Jurkat, Clone E6-1 (cell line): ENCODE measurements around the gene LAD1.
A peak's percentile ranks its signal among the peaks of the same experiment; 100 is the strongest.

ENCODE experiments used
- DNase-seq: peaks from one replicate; pipeline ENCODE4 v3.0.0-alpha.2; 2011; ENCODE audit warnings: low read depth, low spot score
- H3K4me3 ChIP-seq: 2 replicates; pipeline ENCODE4 v1.5.1; 2011; ENCODE audit warnings: mild to moderate bottlenecking, low read length, control low read depth, moderate library complexity

LAD1 gene

GRCh38 chr1:201356236-201356635 lies 42.9 kb downstream of the LAD1 start:
- no peak overlapping the region for H3K4me3 ChIP-seq
- no peak for DNase-seq

- DNase-seq, result no peak
- no peak overlapping the region for H3K4me3 ChIP-seq
These were observed 43.7 kb downstream of the LAD1 start for GRCh38 chr1:201355471-201355870.

DNA sequence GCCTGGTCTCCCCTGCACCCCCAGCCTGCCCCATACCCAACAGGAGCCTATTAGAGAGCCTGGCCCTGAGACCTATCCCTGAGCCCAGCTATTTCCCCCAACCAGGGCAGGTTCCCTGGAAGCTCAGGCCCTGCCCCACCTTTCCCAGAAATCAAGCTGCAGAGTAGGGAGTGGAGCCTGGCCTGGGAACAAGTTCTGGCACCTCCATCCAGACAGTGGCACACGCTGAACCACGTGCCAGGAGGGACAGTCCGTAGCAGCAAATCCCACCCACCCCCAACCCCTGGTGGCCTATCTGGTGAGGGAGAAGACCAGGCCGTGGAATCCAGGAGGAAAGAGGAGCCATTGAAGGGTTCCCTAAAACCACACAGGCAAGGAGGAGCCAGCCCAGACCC lies 44.2 kb downstream of the LAD1 start:
- no peak overlapping the region for H3K4me3 ChIP-seq
- DNase-seq, result no peak

GRCh38 chr1:201354151-201354900 lies 44.8 kb downstream of the LAD1 start:
- no peak overlapping the region for H3K4me3 ChIP-seq
- DNase-seq, result no peak

- DNase-seq, result no peak
- no peak overlapping the region for H3K4me3 ChIP-seq
These were observed 45.8 kb downstream of the LAD1 start for GRCh38 chr1:201353186-201353940.

DNA sequence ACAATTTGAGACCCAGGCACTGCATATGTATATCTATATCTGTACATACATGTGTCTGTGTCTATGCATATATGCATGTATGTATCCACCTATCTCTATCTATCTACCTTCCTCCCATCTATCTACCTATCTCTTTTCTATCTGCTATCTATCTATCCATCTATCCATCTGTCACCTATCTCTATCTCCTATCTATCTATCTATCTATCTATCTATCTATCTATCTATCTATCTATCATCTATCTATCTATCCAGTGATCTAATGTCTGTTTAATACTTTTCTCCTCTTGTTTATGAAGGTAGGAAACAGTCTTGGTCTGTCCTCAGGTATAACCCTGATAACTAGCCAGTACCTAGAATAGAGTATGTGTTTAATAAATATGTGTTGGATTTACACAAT lies 47.5 kb downstream of the LAD1 start:
- DNase-seq, result no peak

GRCh38 chr1:201350884-201351283 lies 48.2 kb downstream of the LAD1 start:
- H3K4me3 ChIP-seq, result no peak overlapping the region
- no peak for DNase-seq

More for the DNA sequence above, 47.5 kb downstream of the LAD1 start:
- no peak overlapping the region for H3K4me3 ChIP-seq

GRCh38 chr1:201350361-201350725 lies 48.8 kb downstream of the LAD1 start:
- no peak overlapping the region for H3K4me3 ChIP-seq
- DNase-seq, result no peak

DNA sequence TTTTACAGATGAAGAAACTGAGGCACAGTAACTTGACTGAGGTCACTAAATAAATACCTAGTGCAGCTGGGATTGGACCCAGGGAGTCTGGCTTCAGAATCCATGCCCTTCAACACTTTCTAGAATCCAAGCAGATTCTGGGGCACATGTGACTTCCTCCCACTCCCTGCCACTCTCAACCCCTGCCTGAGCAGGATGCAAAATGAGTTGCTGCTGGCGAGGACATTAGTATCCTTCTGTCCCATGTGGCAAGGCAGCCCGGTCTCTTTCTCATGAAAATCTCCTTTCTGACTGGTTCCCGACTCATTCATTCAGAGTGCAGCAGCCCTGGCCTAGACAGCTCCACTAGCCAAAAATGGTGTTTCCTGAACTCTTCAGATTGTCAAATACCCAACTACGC lies 50.0 kb downstream of the LAD1 start:
- no peak for DNase-seq

DNA sequence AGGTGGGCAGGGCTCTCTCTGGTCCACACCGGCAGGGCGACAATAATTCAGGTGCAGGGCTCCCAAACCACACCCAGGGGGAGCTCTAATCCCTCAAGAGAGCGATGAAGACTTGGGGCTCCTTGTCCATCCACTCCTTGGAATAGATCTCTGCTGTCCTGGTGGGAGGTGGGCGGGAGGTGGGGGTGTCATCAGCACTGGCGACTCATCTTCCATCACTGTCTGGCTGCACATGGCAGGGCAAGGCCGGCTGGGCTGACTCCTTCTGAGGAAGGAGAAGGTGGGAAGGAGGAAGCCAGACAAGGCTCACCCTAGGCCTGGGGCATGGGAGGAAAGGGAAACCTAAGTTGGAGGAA lies 50.9 kb downstream of the LAD1 start:
- DNase-seq, result peak; percentile 32
- no peak overlapping the region for H3K4me3 ChIP-seq

More for the DNA sequence above, 50.0 kb downstream of the LAD1 start:
- no peak overlapping the region for H3K4me3 ChIP-seq

DNA sequence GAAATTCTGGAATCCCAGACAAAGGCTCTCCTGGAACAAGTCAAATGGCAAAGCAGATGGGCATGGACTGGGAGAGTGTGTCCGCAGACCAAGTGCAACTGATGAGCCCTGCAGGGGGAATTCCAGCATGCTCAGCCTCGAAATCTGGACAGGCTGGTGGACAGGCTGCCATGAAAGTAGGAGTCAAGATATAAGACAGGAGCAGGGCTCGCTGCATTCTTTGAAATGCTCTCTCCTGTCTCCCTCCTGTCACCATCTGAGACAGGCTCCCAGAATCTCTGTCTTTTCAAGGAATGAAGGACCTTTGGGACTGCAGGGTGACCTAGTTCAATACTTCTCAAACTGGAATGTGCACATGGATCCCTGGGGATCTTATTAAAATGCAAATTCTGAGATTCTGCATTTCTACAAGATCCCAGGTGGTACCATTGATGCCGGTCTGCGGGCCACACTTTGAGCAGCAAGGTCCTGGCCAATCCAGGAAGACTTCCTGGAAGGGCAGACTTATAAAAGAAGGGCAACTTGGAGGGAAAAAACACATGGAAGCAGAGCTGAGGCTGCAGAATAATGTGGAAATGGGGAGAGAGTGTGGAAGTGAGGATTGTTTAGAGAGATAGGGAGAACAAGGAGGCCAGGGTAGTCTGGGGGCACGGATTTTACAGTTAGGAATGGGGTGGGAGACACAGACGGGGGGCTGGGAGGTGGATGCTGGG lies 51.5 kb downstream of the LAD1 start:
- no peak for DNase-seq
- H3K4me3 ChIP-seq, result no peak overlapping the region

DNA sequence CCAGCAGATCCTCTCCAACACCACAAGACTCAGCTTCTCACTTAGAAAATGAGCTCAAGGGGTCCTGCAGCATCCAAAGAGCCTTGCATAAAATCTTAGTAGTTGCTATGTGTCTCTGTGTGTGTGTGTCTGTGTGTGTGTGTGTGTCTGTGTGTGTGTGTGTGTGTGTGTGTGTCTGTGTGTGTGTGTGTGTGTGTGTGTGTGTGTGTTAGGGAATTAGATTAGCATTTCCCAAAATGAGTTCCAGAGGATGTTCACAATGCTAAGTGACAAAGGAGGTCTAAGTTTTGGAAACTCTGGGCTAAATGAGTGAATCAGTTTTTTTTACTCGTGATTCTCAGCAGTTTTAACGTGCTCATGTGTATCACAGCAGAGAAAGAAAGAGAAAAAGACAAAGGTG lies 52.1 kb downstream of the LAD1 start:
- H3K4me3 ChIP-seq, result no peak overlapping the region
- no peak for DNase-seq

GRCh38 chr1:201346337-201346939 lies 52.7 kb downstream of the LAD1 start:
- DNase-seq, result peak; percentile 44
- H3K4me3 ChIP-seq, result no peak overlapping the region

DNA sequence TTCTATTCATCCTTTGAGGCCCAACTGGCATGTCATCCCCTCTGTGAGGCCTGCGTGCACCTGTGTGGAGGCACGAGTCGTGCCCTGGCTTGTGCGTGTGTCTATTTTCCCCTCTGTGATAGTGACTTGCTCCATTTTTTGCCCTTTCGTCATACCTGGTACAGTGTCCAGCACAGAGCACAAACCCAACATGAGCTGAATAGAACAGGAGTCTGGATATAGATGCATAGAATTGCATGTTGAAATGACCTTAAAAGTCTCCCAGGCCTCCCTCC lies 54.1 kb downstream of the LAD1 start:
- DNase-seq, result no peak
- no peak overlapping the region for H3K4me3 ChIP-seq

GRCh38 chr1:201344206-201345080 lies 54.7 kb downstream of the LAD1 start:
- no peak for DNase-seq
- no peak overlapping the region for H3K4me3 ChIP-seq

DNA sequence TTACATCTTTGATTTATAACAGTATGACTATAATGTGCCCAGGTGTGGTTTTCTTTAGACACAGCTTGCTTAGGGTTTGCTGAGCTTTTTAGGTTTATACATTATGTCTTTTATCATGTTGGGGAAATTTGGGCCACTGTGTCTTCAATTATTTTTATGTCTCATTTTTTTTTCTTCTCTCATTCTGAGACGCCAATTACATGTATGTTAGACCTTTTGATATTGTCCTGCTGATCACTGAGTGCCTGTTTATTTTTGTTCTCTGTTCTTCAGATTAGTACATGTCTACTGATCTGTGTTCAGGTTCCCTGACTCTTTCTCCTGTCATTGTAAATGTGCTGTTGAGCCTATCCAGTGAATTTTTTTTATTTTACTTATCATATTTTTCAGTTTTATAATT lies 57.7 kb downstream of the LAD1 start:
- DNase-seq, result no peak
- no peak overlapping the region for H3K4me3 ChIP-seq

DNA sequence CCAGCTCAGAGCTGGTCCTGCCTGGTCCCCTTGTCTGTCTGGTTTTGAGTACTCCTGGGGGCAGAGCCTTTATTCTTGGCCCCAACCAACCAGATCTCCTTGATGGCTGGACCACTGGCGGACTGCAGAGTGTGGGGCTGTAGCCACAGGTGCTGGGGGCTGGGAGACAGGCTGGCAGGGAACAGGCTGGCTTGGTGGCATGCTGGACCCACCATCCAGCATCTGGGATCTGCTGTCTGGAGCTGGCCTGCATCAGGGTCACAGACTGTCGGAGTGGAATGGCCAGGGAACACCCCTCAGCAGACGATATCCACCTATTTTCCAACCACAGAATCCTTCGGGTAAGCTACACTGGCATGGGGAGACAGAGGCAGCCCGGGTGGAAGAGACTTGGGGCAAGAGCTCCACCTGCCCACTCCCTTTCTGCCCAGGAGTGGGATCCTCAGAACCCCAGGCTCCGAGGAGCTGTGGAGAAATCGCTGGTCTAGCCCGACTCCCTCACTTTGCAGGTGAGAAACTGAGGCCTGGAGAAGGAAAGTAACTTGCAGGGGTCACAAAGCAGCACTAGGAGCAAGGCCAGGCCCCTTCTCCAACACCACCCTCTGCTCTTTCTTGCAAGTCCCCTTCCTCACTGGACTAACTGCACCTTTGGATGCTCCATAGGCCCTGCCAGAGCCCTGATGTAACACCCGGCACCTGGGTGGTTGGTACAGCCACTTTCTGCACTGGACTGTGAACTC lies 62.2 kb downstream of the LAD1 start:
- no peak overlapping the region for H3K4me3 ChIP-seq
- no peak for DNase-seq

DNA sequence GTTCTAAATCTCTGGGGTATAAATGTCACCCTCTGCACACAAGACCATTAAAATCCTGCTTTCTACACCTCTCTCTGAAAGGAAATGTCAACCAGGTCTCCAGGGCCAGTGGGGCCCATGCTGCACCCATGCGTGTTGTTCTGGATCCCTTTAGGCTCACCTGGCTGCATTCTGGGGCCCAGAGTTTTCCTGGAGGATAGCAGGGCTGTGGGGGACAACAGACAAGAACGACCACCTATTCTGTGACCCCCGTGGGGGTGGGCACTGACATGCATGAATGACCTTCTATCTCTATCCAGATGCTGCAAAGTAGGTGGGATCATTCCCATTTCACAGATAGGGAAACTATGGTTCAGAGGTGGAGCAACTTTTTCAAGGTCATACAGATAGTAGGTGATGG lies 63.2 kb downstream of the LAD1 start:
- DNase-seq, result no peak
- H3K4me3 ChIP-seq, result no peak overlapping the region
